ENCODE results near the gene INPP4A.

Gene INPP4A

DNA sequence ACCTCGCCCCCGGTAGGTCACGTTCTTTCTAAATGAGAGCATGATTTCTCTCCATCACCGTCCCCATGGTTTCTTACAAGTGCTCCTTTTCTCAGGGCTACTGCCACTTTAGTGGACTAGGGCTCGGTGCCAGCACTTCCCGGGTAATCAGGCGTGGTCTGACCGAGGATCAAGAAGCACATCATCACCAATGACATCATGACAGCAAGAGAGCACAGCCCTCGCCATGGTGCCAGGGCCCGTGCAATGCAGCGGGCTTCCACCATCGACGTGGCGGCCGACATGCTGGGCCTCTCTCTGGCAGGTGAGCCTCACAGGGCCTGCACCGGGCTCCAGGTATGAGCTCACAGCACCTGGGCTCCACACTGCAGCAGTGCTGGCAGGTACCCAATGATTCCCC lies 75.2 kb downstream of the INPP4A start:
- Histone ChIP-seq H3K4me3 (ENCODE audit: low read depth, low read length) (no peak overlapping the region), H3K9me3 (ENCODE audit: control insufficient read depth, insufficient read depth, low read depth, low read length) (no peaks in the 10 kb centered on the region), H3K36me3 (ENCODE audit: control insufficient read depth in 2 of 2, insufficient read depth in 1 of 2, low read length in 2 of 2) (peaks cover 0 to 10% of the 10 kb centered on the region in 2 experiments; a peak in 1 of 3 replicates), H3K27ac (ENCODE audit: extremely low read depth, low read depth, low read length) (no peak overlapping the region), H3K4me1 (ENCODE audit: control insufficient read depth, insufficient read depth, low read length) (peaks cover 9% of the 10 kb centered on the region)
- ChIA-PET CTCF (no interaction called here), POLR2A (no interaction called here)
- TF ChIP-seq ZNF423 (tag by site-specific recombination; IDR thresholded peaks at IDR 0.05): no peak
- no peak for TF ChIP-seq ZNF132 (tag by site-specific recombination; IDR thresholded peaks at IDR 0.05; ENCODE audit: borderline replicate concordance)
- TF ChIP-seq, protein P1, sequence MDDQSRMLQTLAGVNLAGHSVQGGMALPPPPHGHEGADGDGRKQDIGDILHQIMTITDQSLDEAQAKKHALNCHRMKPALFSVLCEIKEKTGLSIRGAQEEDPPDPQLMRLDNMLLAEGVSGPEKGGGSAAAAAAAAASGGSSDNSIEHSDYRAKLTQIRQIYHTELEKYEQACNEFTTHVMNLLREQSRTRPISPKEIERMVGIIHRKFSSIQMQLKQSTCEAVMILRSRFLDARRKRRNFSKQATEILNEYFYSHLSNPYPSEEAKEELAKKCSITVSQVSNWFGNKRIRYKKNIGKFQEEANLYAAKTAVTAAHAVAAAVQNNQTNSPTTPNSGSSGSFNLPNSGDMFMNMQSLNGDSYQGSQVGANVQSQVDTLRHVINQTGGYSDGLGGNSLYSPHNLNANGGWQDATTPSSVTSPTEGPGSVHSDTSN (CRISPR knock-in tag; IDR thresholded peaks at IDR 0.05): no peak
- TF ChIP-seq, protein P2, sequence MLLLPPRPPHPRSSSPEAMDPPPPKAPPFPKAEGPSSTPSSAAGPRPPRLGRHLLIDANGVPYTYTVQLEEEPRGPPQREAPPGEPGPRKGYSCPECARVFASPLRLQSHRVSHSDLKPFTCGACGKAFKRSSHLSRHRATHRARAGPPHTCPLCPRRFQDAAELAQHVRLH (tag by site-specific recombination; IDR thresholded peaks at IDR 0.05): no peak

DNA sequence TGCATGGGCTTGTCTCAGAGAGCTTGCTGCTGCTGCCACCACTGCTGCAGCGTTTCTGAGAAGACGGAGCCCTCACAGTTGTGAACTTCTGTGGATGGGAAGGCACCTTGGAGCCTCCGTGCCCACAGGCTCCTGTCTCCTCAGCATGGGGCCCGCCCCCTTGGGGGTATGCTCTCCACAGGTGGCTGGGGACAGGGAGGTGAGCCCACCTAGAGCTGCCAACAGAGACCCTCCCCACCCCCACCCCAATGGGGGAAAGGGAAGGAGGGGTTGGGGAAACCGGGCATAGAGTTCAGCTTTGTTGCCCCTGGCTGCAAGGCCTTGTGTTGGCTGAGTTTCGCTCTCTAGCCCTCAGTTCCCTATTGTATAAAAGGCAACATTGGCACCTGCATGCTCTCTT lies 76.1 kb downstream of the INPP4A start:
- ChIA-PET POLR2A (no interaction called here), CTCF (no interaction called here)
- H3K36me3 ChIP-seq (ENCODE audit: control insufficient read depth in 2 of 2, insufficient read depth in 1 of 2, low read length in 2 of 2): peaks cover 0 to 10% of the 10 kb centered on the region in 2 experiments; a peak in 1 of 3 replicates
- no peak overlapping the region for H3K4me3 ChIP-seq (ENCODE audit: low read depth, low read length)
- TF ChIP-seq, protein P3, sequence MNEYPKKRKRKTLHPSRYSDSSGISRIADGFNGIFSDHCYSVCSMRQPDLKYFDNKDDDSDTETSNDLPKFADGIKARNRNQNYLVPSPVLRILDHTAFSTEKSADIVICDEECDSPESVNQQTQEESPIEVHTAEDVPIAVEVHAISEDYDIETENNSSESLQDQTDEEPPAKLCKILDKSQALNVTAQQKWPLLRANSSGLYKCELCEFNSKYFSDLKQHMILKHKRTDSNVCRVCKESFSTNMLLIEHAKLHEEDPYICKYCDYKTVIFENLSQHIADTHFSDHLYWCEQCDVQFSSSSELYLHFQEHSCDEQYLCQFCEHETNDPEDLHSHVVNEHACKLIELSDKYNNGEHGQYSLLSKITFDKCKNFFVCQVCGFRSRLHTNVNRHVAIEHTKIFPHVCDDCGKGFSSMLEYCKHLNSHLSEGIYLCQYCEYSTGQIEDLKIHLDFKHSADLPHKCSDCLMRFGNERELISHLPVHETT (tag by site-specific recombination; IDR thresholded peaks at IDR 0.05): no peak
- TF ChIP-seq ZNF214 (tag by site-specific recombination; IDR thresholded peaks at IDR 0.05; ENCODE audit: borderline replicate concordance) (no peak), ZNF391 (tag by site-specific recombination; IDR thresholded peaks at IDR 0.05; ENCODE audit: borderline replicate concordance, low read depth) (no peak), ZSCAN16 (tag by site-specific recombination; IDR thresholded peaks at IDR 0.05) (no peak), ZNF341 (tag by site-specific recombination; IDR thresholded peaks at IDR 0.05; ENCODE audit: low read depth) (no peak)
- TF ChIP-seq, protein P4, sequence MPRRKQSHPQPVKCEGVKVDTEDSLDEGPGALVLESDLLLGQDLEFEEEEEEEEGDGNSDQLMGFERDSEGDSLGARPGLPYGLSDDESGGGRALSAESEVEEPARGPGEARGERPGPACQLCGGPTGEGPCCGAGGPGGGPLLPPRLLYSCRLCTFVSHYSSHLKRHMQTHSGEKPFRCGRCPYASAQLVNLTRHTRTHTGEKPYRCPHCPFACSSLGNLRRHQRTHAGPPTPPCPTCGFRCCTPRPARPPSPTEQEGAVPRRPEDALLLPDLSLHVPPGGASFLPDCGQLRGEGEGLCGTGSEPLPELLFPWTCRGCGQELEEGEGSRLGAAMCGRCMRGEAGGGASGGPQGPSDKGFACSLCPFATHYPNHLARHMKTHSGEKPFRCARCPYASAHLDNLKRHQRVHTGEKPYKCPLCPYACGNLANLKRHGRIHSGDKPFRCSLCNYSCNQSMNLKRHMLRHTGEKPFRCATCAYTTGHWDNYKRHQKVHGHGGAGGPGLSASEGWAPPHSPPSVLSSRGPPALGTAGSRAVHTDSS (tag by site-specific recombination; IDR thresholded peaks at IDR 0.05): no peak
- no peak overlapping the region for H3K27ac ChIP-seq (ENCODE audit: extremely low read depth, low read depth, low read length)
- H3K9me3 ChIP-seq (ENCODE audit: control insufficient read depth, insufficient read depth, low read depth, low read length): no peaks in the 10 kb centered on the region
- peaks cover 7% of the 10 kb centered on the region for H3K4me1 ChIP-seq (ENCODE audit: control insufficient read depth, insufficient read depth, low read length)

DNA sequence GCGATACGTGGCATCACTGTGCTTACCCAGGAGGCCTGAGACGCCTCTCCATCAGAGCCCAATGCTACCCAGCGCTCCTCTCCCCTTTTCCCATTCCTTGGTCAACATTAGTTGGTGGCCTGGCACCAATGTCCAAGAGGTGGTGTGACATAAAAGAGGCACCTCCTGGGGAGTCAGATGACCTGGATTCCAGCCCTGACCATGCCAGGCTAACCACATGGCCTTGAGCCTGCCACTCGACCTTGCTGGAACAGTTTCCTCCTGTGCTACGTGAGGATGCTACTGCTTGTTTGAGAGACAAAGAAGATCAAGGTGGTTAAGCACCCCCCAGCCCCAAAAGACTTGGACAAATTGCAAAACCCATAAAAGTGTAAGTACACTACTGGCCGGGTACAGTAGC lies 76.6 kb downstream of the INPP4A start:
- CTCF ChIA-PET: no interaction called here
- Histone ChIP-seq H3K4me3 (ENCODE audit: low read depth, low read length) (no peak overlapping the region), H3K27ac (ENCODE audit: extremely low read depth, low read depth, low read length) (no peak overlapping the region), H3K36me3 (ENCODE audit: control insufficient read depth in 2 of 2, insufficient read depth in 1 of 2, low read length in 2 of 2) (peaks cover 0 to 10% of the 10 kb centered on the region in 2 experiments; a peak in 1 of 3 replicates), H3K9me3 (ENCODE audit: control insufficient read depth, insufficient read depth, low read depth, low read length) (no peaks in the 10 kb centered on the region), H3K4me1 (ENCODE audit: control insufficient read depth, insufficient read depth, low read length) (peaks cover 7% of the 10 kb centered on the region)
- no peak for TF ChIP-seq YY1 (tag by site-specific recombination; IDR thresholded peaks at IDR 0.05)
- POLR2A ChIA-PET: no interaction called here

DNA sequence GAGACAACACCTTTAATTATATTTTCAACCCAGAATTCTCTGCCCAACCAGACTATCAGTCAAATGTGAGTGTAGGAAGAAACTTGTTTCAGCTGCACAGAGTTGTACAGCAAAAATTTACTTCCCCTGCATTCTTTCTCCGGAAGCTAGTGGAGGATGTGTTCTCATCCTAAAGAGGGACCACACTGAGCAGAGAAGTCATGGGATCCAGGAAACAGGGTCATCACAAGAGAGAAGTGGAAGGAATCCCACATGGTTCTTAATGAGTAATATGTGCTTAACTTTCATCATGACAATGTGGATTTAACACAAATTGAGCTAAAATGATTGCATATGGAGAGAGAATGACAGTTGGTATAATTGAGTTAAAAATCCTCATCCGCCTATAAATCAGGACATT lies 78.2 kb downstream of the INPP4A start:
- CTCF ChIA-PET: interaction anchor here (0.8 to 1.2 kb wide), 2 partner anchors 55 to 110 kb away, joined by 3 to 4 read pairs; no protein-coding TSS in a partner anchor
- Histone ChIP-seq H3K4me3 (ENCODE audit: low read depth, low read length) (no peak overlapping the region), H3K4me1 (ENCODE audit: control insufficient read depth, insufficient read depth, low read length) (peaks cover 7% of the 10 kb centered on the region), H3K27ac (ENCODE audit: extremely low read depth, low read depth, low read length) (no peak overlapping the region), H3K9me3 (ENCODE audit: control insufficient read depth, insufficient read depth, low read depth, low read length) (no peaks in the 10 kb centered on the region), H3K36me3 (ENCODE audit: control insufficient read depth in 2 of 2, insufficient read depth in 1 of 2, low read length in 2 of 2) (peaks cover 0 to 10% of the 10 kb centered on the region in 2 experiments; a peak in 1 of 3 replicates)
- POLR2A ChIA-PET: no interaction called here
- TF ChIP-seq SALL2 (tag by site-specific recombination; IDR thresholded peaks at IDR 0.05; ENCODE audit: borderline replicate concordance): no peak
- TF ChIP-seq, protein P5, sequence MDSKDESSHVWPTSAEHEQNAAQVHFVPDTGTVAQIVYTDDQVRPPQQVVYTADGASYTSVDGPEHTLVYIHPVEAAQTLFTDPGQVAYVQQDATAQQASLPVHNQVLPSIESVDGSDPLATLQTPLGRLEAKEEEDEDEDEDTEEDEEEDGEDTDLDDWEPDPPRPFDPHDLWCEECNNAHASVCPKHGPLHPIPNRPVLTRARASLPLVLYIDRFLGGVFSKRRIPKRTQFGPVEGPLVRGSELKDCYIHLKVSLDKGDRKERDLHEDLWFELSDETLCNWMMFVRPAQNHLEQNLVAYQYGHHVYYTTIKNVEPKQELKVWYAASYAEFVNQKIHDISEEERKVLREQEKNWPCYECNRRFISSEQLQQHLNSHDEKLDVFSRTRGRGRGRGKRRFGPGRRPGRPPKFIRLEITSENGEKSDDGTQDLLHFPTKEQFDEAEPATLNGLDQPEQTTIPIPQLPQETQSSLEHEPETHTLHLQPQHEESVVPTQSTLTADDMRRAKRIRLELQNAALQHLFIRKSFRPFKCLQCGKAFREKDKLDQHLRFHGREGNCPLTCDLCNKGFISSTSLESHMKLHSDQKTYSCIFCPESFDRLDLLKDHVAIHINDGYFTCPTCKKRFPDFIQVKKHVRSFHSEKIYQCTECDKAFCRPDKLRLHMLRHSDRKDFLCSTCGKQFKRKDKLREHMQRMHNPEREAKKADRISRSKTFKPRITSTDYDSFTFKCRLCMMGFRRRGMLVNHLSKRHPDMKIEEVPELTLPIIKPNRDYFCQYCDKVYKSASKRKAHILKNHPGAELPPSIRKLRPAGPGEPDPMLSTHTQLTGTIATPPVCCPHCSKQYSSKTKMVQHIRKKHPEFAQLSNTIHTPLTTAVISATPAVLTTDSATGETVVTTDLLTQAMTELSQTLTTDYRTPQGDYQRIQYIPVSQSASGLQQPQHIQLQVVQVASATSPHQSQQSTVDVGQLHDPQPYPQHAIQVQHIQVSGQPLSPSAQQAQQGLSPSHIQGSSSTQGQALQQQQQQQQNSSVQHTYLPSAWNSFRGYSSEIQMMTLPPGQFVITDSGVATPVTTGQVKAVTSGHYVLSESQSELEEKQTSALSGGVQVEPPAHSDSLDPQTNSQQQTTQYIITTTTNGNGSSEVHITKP (tag by site-specific recombination; IDR thresholded peaks at IDR 0.05): no peak
- no peak for TF ChIP-seq SCRT2 (tag by site-specific recombination; IDR thresholded peaks at IDR 0.05)
- TF ChIP-seq ZBTB20 (tag by site-specific recombination; IDR thresholded peaks at IDR 0.05): no peak
- TF ChIP-seq EGR2 (tag by site-specific recombination; IDR thresholded peaks at IDR 0.05; ENCODE audit: low read depth): no peak

Measured in HEK293 (cell line).